Right renal cortex interstitium (tissue), 3 donors: ENCODE measurements around the gene SLC39A3. TPM values are rescaled to one million over a fixed set of nuclear protein-coding genes. Genes with fewer than 3 reads are reported as not detected.

Source experiments
- DNase-seq, 3 donors: peaks; one replicate each; pipeline ENCODE4 v3.0.0-alpha.2; 2013; ENCODE audit warnings: low read depth in 3 of 3, low spot score in 2 of 3
- polyA plus RNA-seq, 3 donors: library from polyadenylated mRNA; unstranded; fragments of 120-200 nt; gene quantifications; one replicate each; pipeline ENCODE4 v1.2.1, GENCODE V29; 2013; ENCODE audit not compliant: insufficient read length in 3 of 3

The SLC39A3 gene
- polyA plus RNA-seq, 3 donors, result 27.5 to 33.6 (median 29.8) TPM

GRCh38 chr19:2711172-2711874 lies 28.5 kb downstream of the SLC39A3 start:
- no peak for DNase-seq

- no peak for DNase-seq
These were observed 33.6 kb downstream of the SLC39A3 start for GRCh38 chr19:2706251-2706650.

GRCh38 chr19:2703691-2704216 lies 36.1 kb downstream of the SLC39A3 start:
- no peak for DNase-seq

GRCh38 chr19:2703077-2703437 lies 36.8 kb downstream of the SLC39A3 start:
- no peak for DNase-seq

- peak; percentile 10 to 82 (median 81) for DNase-seq
These were observed 37.4 kb downstream of the SLC39A3 start, which contains the start of gene GNG7 for GRCh38 chr19:2702170-2703076. Gene GNG7 (minus strand): TSS chr19:2702694. CDS start chr19:2520688, 182,006 bp downstream.

- DNase-seq, result no peak
These were observed 38.3 kb downstream of the SLC39A3 start for GRCh38 chr19:2701361-2702169.

GRCh38 chr19:2700660-2701360 lies 39.0 kb downstream of the SLC39A3 start:
- no peak for DNase-seq

- DNase-seq, result no peak
These were observed 40.2 kb downstream of the SLC39A3 start for GRCh38 chr19:2699413-2700140.

- DNase-seq, result no peak
These were observed 45.6 kb downstream of the SLC39A3 start for GRCh38 chr19:2694196-2694595.

GRCh38 chr19:2693492-2694160 lies 46.2 kb downstream of the SLC39A3 start:
- DNase-seq, result no peak

GRCh38 chr19:2691951-2692350 lies 47.9 kb downstream of the SLC39A3 start:
- no peak for DNase-seq

- no peak for DNase-seq
These were observed 49.0 kb downstream of the SLC39A3 start for GRCh38 chr19:2690856-2691255.

GRCh38 chr19:2686360-2686759 lies 53.5 kb downstream of the SLC39A3 start:
- DNase-seq, result no peak

- DNase-seq, result no peak
These were observed 54.6 kb downstream of the SLC39A3 start for GRCh38 chr19:2685204-2685704.

GRCh38 chr19:2683430-2684003 lies 56.3 kb downstream of the SLC39A3 start:
- DNase-seq, result no peak
